Lower lobe of right lung (tissue), 2 donors: ENCODE results near the gene IKBKE. TPM values are rescaled to one million over a fixed set of nuclear protein-coding genes. Genes with fewer than 3 reads are reported as not detected.
A peak's percentile ranks its signal among the peaks of the same experiment; 100 is the strongest.

Experiments
- ATAC-seq, 2 donors: fragments of 200-7000 bp; cut with Tn5 transposase; one replicate each; pipeline ENCODE4 v1.9.1; 2020 to 2022; ENCODE audit warnings: mild to moderate bottlenecking in 2 of 2, moderate library complexity in 2 of 2
- DNase-seq: peaks from one replicate; pipeline ENCODE4 v3.0.0-alpha.2; 2020
- H3K27ac ChIP-seq: fragments of 200-600 bp; one replicate; pipeline ENCODE4 v1.8.0; 2022
- H3K27me3 ChIP-seq: fragments of 200-600 bp; one replicate; pipeline ENCODE4 v1.8.0; 2022; ENCODE audit warnings: low read depth
- H3K36me3 ChIP-seq: fragments of 200-600 bp; one replicate; pipeline ENCODE4 v1.8.0; 2022; ENCODE audit warnings: mild to moderate bottlenecking
- H3K4me1 ChIP-seq: fragments of 200-600 bp; one replicate; pipeline ENCODE4 v1.8.0; 2022
- H3K4me3 ChIP-seq: fragments of 200-600 bp; one replicate; pipeline ENCODE4 v1.8.0; 2022; ENCODE audit warnings: mild to moderate bottlenecking
- H3K9me3 ChIP-seq: fragments of 200-600 bp; one replicate; pipeline ENCODE4 v1.8.0; 2022
- intact Hi-C: fragments of 100-400 bp; cut with DNase I; formaldehyde crosslinking; loops from one replicate; pipeline ENCODE4 v1.11.0; 2022
- total RNA-seq: library from RNA; stranded (reverse); fragmentation: NEBNext Ultra II Directional; extraction: Animal tissue kit (Norgen Biotek cat#: 25700); gene quantifications from one replicate; pipeline ENCODE4 v1.2.1, GENCODE V29; 2021
- TF ChIP-seq, protein P1 (sequence below): fragments of 200-600 bp; IDR thresholded peaks from one replicate; pipeline ENCODE4 v1.8.0; 2022; ENCODE audit warnings: antibody characterized with exemption, mild to moderate bottlenecking
- donor health status: DM: no; HTN: yes; CAD: no; lungs with severe emphysema.

The IKBKE gene
- total RNA-seq, 1 donor from 2014 or later = 12.5 TPM

DNA sequence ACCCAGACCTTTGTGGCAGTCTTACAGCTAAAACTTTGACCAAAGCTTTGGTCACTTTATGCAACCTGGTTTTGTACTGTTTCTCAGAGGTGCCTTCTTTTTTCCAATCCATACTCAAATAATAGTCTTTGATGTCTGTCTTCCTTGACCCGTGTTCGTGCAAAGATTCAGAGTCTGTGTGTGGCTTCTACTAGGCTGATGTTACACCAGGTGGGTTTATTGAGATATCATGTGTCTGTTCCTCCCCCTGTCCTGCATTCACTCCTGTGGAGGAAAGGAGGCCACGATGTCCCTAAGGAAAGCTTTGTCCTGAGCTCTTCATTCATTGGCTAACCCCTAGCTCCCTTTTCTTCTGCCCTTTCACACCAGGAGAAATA lies 15.0 kb upstream of the IKBKE start:
- TF ChIP-seq, protein P1, sequence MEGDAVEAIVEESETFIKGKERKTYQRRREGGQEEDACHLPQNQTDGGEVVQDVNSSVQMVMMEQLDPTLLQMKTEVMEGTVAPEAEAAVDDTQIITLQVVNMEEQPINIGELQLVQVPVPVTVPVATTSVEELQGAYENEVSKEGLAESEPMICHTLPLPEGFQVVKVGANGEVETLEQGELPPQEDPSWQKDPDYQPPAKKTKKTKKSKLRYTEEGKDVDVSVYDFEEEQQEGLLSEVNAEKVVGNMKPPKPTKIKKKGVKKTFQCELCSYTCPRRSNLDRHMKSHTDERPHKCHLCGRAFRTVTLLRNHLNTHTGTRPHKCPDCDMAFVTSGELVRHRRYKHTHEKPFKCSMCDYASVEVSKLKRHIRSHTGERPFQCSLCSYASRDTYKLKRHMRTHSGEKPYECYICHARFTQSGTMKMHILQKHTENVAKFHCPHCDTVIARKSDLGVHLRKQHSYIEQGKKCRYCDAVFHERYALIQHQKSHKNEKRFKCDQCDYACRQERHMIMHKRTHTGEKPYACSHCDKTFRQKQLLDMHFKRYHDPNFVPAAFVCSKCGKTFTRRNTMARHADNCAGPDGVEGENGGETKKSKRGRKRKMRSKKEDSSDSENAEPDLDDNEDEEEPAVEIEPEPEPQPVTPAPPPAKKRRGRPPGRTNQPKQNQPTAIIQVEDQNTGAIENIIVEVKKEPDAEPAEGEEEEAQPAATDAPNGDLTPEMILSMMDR = no peak
- Histone ChIP-seq H3K27ac (no peak overlapping the region), H3K4me1 (peaks cover 15% of the 10 kb centered on the region), H3K4me3 (no peak overlapping the region), H3K27me3 (no peaks in the 10 kb centered on the region), H3K36me3 (peaks cover 76% of the 10 kb centered on the region), H3K9me3 (no peaks in the 10 kb centered on the region)
- intact Hi-C loops = no loop called here
- ATAC-seq (no peak), DNase-seq (no peak)

DNA sequence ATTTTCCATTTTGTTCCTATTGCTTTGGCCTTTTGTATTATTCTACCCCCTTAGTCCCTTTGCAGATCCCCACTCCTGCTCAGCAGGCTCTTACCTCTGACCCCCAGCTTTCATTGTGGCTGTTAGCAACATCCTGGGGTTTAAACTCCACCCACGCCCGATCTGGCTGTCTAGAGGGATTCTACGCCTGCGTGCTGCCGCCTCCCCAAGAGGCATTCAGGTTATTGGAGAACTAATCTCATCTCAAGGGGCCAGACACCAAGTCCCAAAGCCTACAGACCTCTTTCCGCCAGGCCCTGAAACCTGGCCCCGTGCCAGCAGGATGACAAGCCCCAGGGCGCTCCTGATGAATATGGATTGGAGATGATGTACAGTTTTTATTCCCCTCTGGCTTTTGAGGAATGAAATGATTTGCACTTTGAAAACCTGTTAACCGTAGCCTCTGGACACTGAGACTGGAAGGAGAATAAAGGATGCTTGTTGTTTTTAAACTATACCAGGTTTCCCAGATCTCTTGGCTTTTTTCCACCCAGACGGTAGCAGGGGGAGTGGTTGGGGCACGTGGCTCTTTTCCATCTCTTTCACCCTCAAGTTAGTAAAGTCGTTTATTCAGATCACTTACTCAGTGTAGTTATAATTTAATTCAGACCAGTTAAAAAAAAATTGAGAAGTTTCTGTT lies 14.5 kb upstream of the IKBKE start:
- Histone ChIP-seq H3K27me3 (no peaks in the 10 kb centered on the region), H3K27ac (no peak overlapping the region), H3K4me3 (no peak overlapping the region), H3K4me1 (peaks cover 15% of the 10 kb centered on the region), H3K9me3 (no peaks in the 10 kb centered on the region), H3K36me3 (peaks cover 71% of the 10 kb centered on the region)
- TF ChIP-seq, protein P1 = no peak
- DNase-seq = no peak
- ATAC-seq = no peak
- intact Hi-C loops = no loop called here

DNA sequence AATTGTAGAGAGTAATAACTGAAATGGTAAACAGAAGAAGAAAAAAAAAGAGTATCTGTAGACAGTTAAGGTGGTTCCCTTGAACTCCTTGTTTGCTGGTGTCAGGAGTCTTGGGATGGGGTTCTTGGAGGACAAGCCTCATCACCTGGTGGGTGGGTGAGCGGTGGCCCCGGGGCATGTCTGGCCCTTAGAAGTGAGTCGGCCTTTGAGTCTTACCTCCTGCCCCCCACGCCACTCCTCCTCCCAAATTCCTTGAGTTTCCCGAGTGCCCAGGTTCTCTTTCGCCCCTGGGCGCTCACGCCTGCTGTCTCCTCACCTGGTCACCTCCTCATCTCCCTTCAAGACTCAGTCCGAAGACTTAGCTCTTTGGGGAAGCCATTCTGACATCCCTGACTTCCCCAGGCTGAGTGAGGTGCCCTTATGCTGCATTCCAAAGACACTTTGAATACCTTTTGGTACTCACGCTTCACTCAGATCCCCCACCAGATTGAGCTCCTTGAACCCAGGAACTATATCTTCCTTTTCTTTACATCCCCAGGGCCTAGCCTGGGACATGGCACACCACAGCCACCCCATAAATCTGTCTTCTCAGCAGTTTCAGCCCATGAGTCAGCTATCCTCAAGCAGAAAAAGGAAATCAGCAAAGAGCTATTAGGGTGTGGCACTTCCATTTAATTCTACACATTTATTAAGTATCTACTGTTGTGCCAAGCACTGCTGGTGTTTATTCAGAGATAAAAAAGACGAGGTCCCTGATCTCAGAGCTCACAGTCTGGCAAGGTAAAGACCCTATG lies 13.5 kb upstream of the IKBKE start:
- peak; percentile 53 to 56 for ATAC-seq
- peaks cover 15% of the 10 kb centered on the region for H3K4me1 ChIP-seq
- intact Hi-C loops = no loop called here
- no peaks in the 10 kb centered on the region for H3K27me3 ChIP-seq
- no peak for DNase-seq
- peaks cover 65% of the 10 kb centered on the region for H3K36me3 ChIP-seq
- H3K4me3 ChIP-seq = no peak overlapping the region
- TF ChIP-seq, protein P1 = no peak
- H3K9me3 ChIP-seq = no peaks in the 10 kb centered on the region
- H3K27ac ChIP-seq = no peak overlapping the region

DNA sequence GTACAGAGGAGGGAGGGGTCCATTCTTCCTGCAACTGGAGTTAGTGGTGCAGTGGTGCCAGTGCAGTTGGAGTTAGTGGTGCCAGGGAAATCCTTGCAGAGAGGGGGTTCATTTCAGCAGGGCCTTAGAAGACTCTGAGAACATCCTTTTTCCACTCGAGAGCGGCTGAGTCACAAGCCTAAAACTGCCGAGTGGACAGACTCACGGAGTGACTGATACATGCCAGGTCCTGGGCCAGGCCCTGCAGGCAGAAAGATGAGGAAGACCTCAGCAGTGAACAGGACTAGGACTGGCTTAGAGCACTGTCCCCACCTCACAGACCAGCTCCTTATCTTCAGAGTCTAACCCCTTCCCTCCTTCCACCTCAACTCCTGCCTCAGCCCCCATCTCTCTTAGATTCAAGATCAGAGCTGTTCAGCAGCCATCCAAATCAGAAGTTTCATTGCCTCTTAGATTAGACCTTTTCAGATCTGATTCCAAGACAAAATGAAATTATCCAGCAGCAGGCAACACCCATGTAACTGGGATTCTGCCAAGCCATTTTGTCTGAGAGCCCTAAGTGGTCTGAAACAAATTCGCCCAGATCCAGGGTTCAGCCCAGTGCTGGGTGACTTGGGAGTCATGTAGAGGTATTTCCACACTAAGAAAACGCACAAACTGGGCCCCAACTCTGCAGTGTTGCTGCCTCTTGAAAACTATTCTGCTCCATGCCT lies 12.7 kb upstream of the IKBKE start:
- Histone ChIP-seq H3K4me1 (peaks cover 15% of the 10 kb centered on the region), H3K4me3 (no peak overlapping the region), H3K27ac (no peak overlapping the region), H3K27me3 (no peaks in the 10 kb centered on the region), H3K36me3 (peaks cover 60% of the 10 kb centered on the region), H3K9me3 (no peaks in the 10 kb centered on the region)
- TF ChIP-seq, protein P1 = no peak
- ATAC-seq = peak; percentile 12 to 46
- DNase-seq = no peak
- intact Hi-C loops = no loop called here

DNA sequence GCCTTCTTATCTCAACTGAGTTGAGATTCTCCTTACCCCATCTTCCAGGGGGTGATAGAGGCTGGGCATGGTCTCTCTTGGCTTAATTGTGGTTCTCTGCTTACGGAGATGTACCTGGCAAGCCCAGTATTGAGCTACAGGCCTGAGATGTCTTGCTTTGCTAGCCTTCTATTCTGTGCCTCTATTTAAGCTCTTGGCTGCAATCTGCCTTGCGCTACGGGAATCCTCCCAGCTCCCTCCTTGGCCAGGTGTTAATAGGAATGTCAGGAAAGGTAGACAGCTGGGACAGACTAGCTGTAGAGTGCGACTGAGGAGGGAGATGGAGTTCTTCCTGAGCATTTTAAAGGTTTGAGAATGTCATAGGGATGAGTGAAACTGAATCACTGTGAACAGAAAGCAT lies 10.6 kb upstream of the IKBKE start:
- Histone ChIP-seq H3K36me3 (peaks cover 39% of the 10 kb centered on the region), H3K4me3 (no peak overlapping the region), H3K27ac (no peak overlapping the region), H3K9me3 (no peaks in the 10 kb centered on the region), H3K27me3 (no peaks in the 10 kb centered on the region), H3K4me1 (peaks cover 15% of the 10 kb centered on the region)
- DNase-seq (no peak), ATAC-seq (no peak)
- intact Hi-C loops = no loop called here
- TF ChIP-seq, protein P1 = no peak
